DOHH2 (cell line): ENCODE measurements around the gene TCOF1.

ENCODE experiments used
- H3F3A ChIP-seq: fragments of 200-600 bp; sonication (generic), shearing (Covaris generic); 2 replicates; pipeline ENCODE4 v1.6.0; 2016; ENCODE audit warnings: antibody characterized with exemption, mild to moderate bottlenecking; ENCODE audit not compliant: control insufficient read depth, insufficient read depth
- H3K27ac ChIP-seq: fragments of 200-600 bp; sonication (generic); 2 replicates; pipeline ENCODE4 v1.5.1; 2014; ENCODE audit warnings: low read depth, mild to moderate bottlenecking, low read length, moderate library complexity
- H3K27me3 ChIP-seq: fragments of 200-600 bp; sonication (generic); 2 replicates; pipeline ENCODE4 v1.6.1; 2014; ENCODE audit warnings: mild to moderate bottlenecking, low read length, mixed read lengths; ENCODE audit not compliant: control insufficient read depth
- H3K36me3 ChIP-seq: fragments of 200-600 bp; sonication (generic); 2 replicates; pipeline ENCODE4 v1.6.1; 2014; ENCODE audit warnings: mild to moderate bottlenecking, low read length, moderate library complexity, mixed read lengths; ENCODE audit not compliant: control insufficient read depth
- H3K4me1 ChIP-seq: fragments of 200-600 bp; sonication (generic); 2 replicates; pipeline ENCODE4 v1.6.1; 2014; ENCODE audit warnings: mild to moderate bottlenecking, low read length, mixed read lengths; ENCODE audit not compliant: control insufficient read depth
- H3K4me2 ChIP-seq: fragments of 200-600 bp; sonication (generic); 2 replicates; pipeline ENCODE4 v1.6.0; 2014; ENCODE audit warnings: mild to moderate bottlenecking, low read length, moderate library complexity
- H3K4me3 ChIP-seq: fragments of 200-600 bp; sonication (generic); 2 replicates; pipeline ENCODE4 v1.5.1; 2014; ENCODE audit warnings: mild to moderate bottlenecking, low read length, mixed read lengths
- H3K79me2 ChIP-seq: fragments of 200-600 bp; sonication (generic); 2 replicates; pipeline ENCODE4 v1.6.1; 2014; ENCODE audit warnings: mild to moderate bottlenecking, low read length, mixed read lengths; ENCODE audit not compliant: control insufficient read depth
- H3K9me2 ChIP-seq: fragments of 200-600 bp; sonication (generic); replicated peaks from 2 replicates; pipeline ENCODE4 v1.6.1; 2014; ENCODE audit warnings: mild to moderate bottlenecking, low read length, mixed read lengths; ENCODE audit not compliant: control insufficient read depth
- H3K9me3 ChIP-seq: fragments of 200-600 bp; sonication (generic); 2 replicates; pipeline ENCODE4 v1.6.1; 2014; ENCODE audit warnings: antibody characterized with exemption, low read length, mixed read lengths; ENCODE audit not compliant: control insufficient read depth, insufficient read depth
- H4K20me1 ChIP-seq: fragments of 200-600 bp; sonication (generic); 2 replicates; pipeline ENCODE4 v1.6.0; 2014; ENCODE audit warnings: low read depth, mild to moderate bottlenecking, antibody characterized with exemption, low read length, moderate library complexity; ENCODE audit not compliant: control insufficient read depth, insufficient read depth
- EZH2phosphoT487 ChIP-seq: fragments of 200-600 bp; sonication (generic); IDR thresholded peaks from 2 replicates; pipeline ENCODE4 v1.6.1; 2017; ENCODE audit warnings: borderline replicate concordance, mild to moderate bottlenecking, antibody characterized with exemption, low read length, moderate library complexity, mixed read lengths
- TF ChIP-seq, protein P1 (sequence below): fragments of 200-600 bp; sonication (generic); IDR thresholded peaks from one replicate; pipeline ENCODE4 v1.5.1; 2014; ENCODE audit warnings: antibody characterized with exemption, mild to moderate bottlenecking, low read depth, low read length; ENCODE audit not compliant: poor library complexity, severe bottlenecking

Gene TCOF1

GRCh38 chr5:150345716-150346115 is 11.8 kb upstream of the TCOF1 start:
- H3K36me3 ChIP-seq, result no peaks in the 10 kb centered on the region
- no peaks in the 10 kb centered on the region for H4K20me1 ChIP-seq
- no peak overlapping the region for H3K4me2 ChIP-seq
- no peak overlapping the region for H3K27ac ChIP-seq
- H3K9me3 ChIP-seq, result no peaks in the 10 kb centered on the region
- no peaks in the 10 kb centered on the region for H3K79me2 ChIP-seq
- no peak overlapping the region for H3K4me3 ChIP-seq
- H3K9me2 ChIP-seq, result no peaks in the 10 kb centered on the region
- H3K4me1 ChIP-seq, result peaks cover 5% of the 10 kb centered on the region
- H3F3A ChIP-seq, result no peaks in the 10 kb centered on the region
- no peaks in the 10 kb centered on the region for H3K27me3 ChIP-seq
- no peak for TF ChIP-seq EZH2phosphoT487
- TF ChIP-seq, protein P1, sequence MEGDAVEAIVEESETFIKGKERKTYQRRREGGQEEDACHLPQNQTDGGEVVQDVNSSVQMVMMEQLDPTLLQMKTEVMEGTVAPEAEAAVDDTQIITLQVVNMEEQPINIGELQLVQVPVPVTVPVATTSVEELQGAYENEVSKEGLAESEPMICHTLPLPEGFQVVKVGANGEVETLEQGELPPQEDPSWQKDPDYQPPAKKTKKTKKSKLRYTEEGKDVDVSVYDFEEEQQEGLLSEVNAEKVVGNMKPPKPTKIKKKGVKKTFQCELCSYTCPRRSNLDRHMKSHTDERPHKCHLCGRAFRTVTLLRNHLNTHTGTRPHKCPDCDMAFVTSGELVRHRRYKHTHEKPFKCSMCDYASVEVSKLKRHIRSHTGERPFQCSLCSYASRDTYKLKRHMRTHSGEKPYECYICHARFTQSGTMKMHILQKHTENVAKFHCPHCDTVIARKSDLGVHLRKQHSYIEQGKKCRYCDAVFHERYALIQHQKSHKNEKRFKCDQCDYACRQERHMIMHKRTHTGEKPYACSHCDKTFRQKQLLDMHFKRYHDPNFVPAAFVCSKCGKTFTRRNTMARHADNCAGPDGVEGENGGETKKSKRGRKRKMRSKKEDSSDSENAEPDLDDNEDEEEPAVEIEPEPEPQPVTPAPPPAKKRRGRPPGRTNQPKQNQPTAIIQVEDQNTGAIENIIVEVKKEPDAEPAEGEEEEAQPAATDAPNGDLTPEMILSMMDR, result no peak

DNA sequence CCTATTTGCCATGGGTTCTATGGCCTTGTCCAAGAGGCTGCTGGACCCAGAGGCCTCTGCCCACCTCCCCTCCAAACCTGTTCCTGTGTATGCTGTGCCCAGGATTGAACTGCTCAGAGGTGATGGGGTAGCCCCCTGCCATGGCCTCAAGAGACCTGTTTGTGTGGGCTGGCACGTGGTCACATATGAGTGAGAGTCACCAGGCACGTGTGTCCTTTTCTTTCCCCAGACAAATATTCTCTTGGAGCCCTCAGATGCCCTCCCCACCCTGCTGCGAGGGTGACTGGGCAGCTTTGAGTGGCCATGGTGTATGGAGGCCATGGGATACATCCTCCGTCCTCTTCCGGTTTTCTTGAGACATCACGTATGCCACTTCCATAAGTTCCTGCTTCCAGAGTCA is 10.9 kb upstream of the TCOF1 start:
- H3K9me3 ChIP-seq, result no peaks in the 10 kb centered on the region
- no peaks in the 10 kb centered on the region for H3K27me3 ChIP-seq
- TF ChIP-seq, protein P1, result no peak
- no peak for TF ChIP-seq EZH2phosphoT487
- H3K4me2 ChIP-seq, result no peak overlapping the region
- H3K36me3 ChIP-seq, result no peaks in the 10 kb centered on the region
- H3K4me3 ChIP-seq, result no peak overlapping the region
- no peaks in the 10 kb centered on the region for H3K9me2 ChIP-seq
- H4K20me1 ChIP-seq, result no peaks in the 10 kb centered on the region
- H3K79me2 ChIP-seq, result no peaks in the 10 kb centered on the region
- H3F3A ChIP-seq, result no peaks in the 10 kb centered on the region
- no peak overlapping the region for H3K27ac ChIP-seq
- peaks cover 13% of the 10 kb centered on the region for H3K4me1 ChIP-seq

- no peaks in the 10 kb centered on the region for H3K9me3 ChIP-seq
- no peak overlapping the region for H3K4me3 ChIP-seq
- no peaks in the 10 kb centered on the region for H3K9me2 ChIP-seq
- no peaks in the 10 kb centered on the region for H3K27me3 ChIP-seq
- H3K27ac ChIP-seq, result no peak overlapping the region
- no peaks in the 10 kb centered on the region for H3K36me3 ChIP-seq
- no peak for TF ChIP-seq EZH2phosphoT487
- TF ChIP-seq, protein P1, result no peak
- peaks cover 14% of the 10 kb centered on the region for H3K4me1 ChIP-seq
- no peaks in the 10 kb centered on the region for H3K79me2 ChIP-seq
- H3K4me2 ChIP-seq, result no peak overlapping the region
- no peaks in the 10 kb centered on the region for H4K20me1 ChIP-seq
- no peaks in the 10 kb centered on the region for H3F3A ChIP-seq
These were observed 10.5 kb upstream of the TCOF1 start for GRCh38 chr5:150347003-150347402.

DNA sequence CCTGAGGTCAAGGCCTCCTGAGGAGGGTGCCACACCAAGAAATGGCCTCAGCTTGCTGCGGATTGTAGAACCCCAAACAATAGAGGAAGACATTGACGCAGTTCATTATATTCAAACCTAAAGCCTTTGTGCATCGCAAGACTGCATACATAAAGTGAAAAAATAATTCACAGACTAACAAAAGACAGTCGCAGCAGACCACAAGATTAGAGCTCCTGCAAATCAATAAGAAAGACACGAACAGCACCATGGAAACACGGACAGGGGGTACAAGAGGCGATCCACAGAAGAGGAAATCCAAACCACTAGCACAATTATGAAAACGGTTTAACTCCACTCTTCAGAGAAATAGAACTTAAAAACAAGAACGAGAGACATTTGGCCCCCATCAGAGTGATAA is 10.0 kb upstream of the TCOF1 start:
- TF ChIP-seq, protein P1, result no peak
- TF ChIP-seq EZH2phosphoT487, result no peak
- H3K27ac ChIP-seq, result no peak overlapping the region

More for the DNA sequence above, 10.0 kb upstream of the TCOF1 start:
- no peak overlapping the region for H3K4me3 ChIP-seq
- H3K9me3 ChIP-seq, result no peaks in the 10 kb centered on the region
- no peaks in the 10 kb centered on the region for H4K20me1 ChIP-seq
- H3F3A ChIP-seq, result no peaks in the 10 kb centered on the region
- H3K4me1 ChIP-seq, result peaks cover 14% of the 10 kb centered on the region
- no peaks in the 10 kb centered on the region for H3K79me2 ChIP-seq
- H3K4me2 ChIP-seq, result no peak overlapping the region
- H3K27me3 ChIP-seq, result no peaks in the 10 kb centered on the region
- H3K9me2 ChIP-seq, result no peaks in the 10 kb centered on the region
- H3K36me3 ChIP-seq, result no peaks in the 10 kb centered on the region
